HCT116 (cell line): ENCODE results near the gene SMDT1. TPM values are rescaled to one million over a fixed set of nuclear protein-coding genes. Genes with fewer than 3 reads are reported as not detected.

Experiments used
- ATAC-seq: fragments of 200-7000 bp; cut with Tn5 transposase; 2 replicates; pipeline ENCODE4 v1.9.1; 2020; ENCODE audit warnings: mild to moderate bottlenecking, moderate library complexity
- BruUV-seq: library from RNA; stranded (reverse); fragments of 400-500 nt; replicated peaks from 2 replicates; lab custom pipeline; 2021; lab: Mats Ljungman, UMichigan
- CTCF ChIA-PET: fragments of 300-600 bp; sonication (Branson Sonifier 250); formaldehyde crosslinking; loops from one replicate; lab custom pipeline; 2021; ENCODE audit warnings: antibody characterized with exemption; lab: Charles Lee
- POLR2A ChIA-PET: fragments of 300-600, 350-600 bp; sonication (Branson Sonifier 250); formaldehyde crosslinking; loops from one replicate; lab custom pipeline; 2021; ENCODE audit warnings: antibody characterized with exemption; lab: Charles Lee
- RAD21 ChIA-PET, 2 experiments: fragments of 300-600 bp; sonication (Branson Sonifier 250); formaldehyde crosslinking; loops; one replicate each; lab custom pipeline; 2023; ENCODE audit warnings: low total read pairs in 2 of 2; ENCODE audit not compliant: uncharacterized antibody in 2 of 2, unreplicated experiment in 2 of 2, low non-redundant PET in 1 of 2; lab: Charles Lee
- DNase-seq: peaks from one replicate; pipeline ENCODE4 v3.0.0-alpha.2; 2010; ENCODE audit warnings: low read depth, low spot score
- H2AFZ ChIP-seq: fragments of 200-600 bp; shearing (Covaris generic), sonication (generic); 2 replicates; pipeline ENCODE4 v1.6.1; 2017; ENCODE audit warnings: low read depth, mixed run types, mixed read lengths, antibody characterized with exemption, low read length; ENCODE audit not compliant: poor library complexity, severe bottlenecking
- H3K27ac ChIP-seq: 2 replicates; pipeline ENCODE4 v1.5.1; 2012; ENCODE audit warnings: low read depth, low read length
- H3K27me3 ChIP-seq: fragments of 200-600 bp; sonication (generic); 2 replicates; pipeline ENCODE4 v1.6.1; 2016; ENCODE audit warnings: mixed run types, low read length, mixed read lengths; ENCODE audit not compliant: insufficient read depth
- H3K36me3 ChIP-seq, 2 experiments: fragments of 200-500 bp in 1 of 2; fragments of 200-600 bp in 1 of 2; sonication (Bioruptor generic) in 1 of 2; sonication (generic) in 1 of 2; 2 replicates each; pipeline versions ENCODE4 v1.5.1 to v1.6.1; 2014 to 2016; ENCODE audit warnings: low read length in 2 of 2, inconsistent platforms in 1 of 2, mixed read lengths in 1 of 2, mixed run types in 1 of 2; ENCODE audit not compliant: insufficient read depth in 2 of 2, control insufficient read depth in 1 of 2
- H3K4me1 ChIP-seq, 2 experiments: fragments of 200-600 bp in 1 of 2; sonication (generic) in 1 of 2; 2 replicates each; pipeline versions ENCODE4 v1.5.1 to v1.6.1; 2012 to 2017; ENCODE audit warnings: low read length in 2 of 2, inconsistent platforms in 1 of 2, mild to moderate bottlenecking in 1 of 2, mixed read lengths in 1 of 2, mixed run types in 1 of 2, moderate library complexity in 1 of 2; ENCODE audit not compliant: insufficient read depth in 2 of 2, control insufficient read depth in 1 of 2
- H3K4me2 ChIP-seq: fragments of 200-600 bp; sonication (generic); 2 replicates; pipeline ENCODE4 v1.6.1; 2017; ENCODE audit warnings: mixed run types, low read length, mixed read lengths
- H3K4me3 ChIP-seq, 2 experiments: fragments of 200-600 bp in 1 of 2; sonication (generic) in 1 of 2; replicated peaks in 1 of 2; 2 replicates each; pipeline ENCODE4 v1.5.1; 2011 to 2016; ENCODE audit warnings: low read length in 2 of 2, control low read depth in 1 of 2, low read depth in 1 of 2, mild to moderate bottlenecking in 1 of 2, mixed read lengths in 1 of 2, mixed run types in 1 of 2
- H3K79me2 ChIP-seq: fragments of 200-600 bp; sonication (generic); 2 replicates; pipeline ENCODE4 v1.6.1; 2017; ENCODE audit warnings: mild to moderate bottlenecking, mixed run types, low read length, moderate library complexity, mixed read lengths; ENCODE audit not compliant: insufficient read depth
- H3K9ac ChIP-seq: fragments of 200-600 bp; sonication (generic); 2 replicates; pipeline ENCODE4 v1.6.1; 2016; ENCODE audit warnings: low read length, mixed read lengths
- H3K9me2 ChIP-seq: fragments of 200-600 bp; sonication (generic), shearing (Covaris generic); 2 replicates; pipeline ENCODE4 v1.6.1; 2017; ENCODE audit warnings: mixed run types, mild to moderate bottlenecking, moderate library complexity; ENCODE audit not compliant: insufficient read depth
- H3K9me3 ChIP-seq, 2 experiments: fragments of 200-500 bp in 1 of 2; fragments of 200-600 bp in 1 of 2; sonication (Bioruptor generic) in 1 of 2; sonication (generic) in 1 of 2; 2 replicates each; pipeline ENCODE4 v1.6.1; 2014 to 2017; ENCODE audit warnings: low read length in 2 of 2, mixed read lengths in 2 of 2, inconsistent platforms in 1 of 2, low read depth in 1 of 2, mild to moderate bottlenecking in 1 of 2, mixed run types in 1 of 2, moderate library complexity in 1 of 2; ENCODE audit not compliant: control insufficient read depth in 1 of 2, insufficient read depth in 1 of 2
- H4K20me1 ChIP-seq: fragments of 200-600 bp; sonication (generic), shearing (Covaris generic); 2 replicates; pipeline ENCODE4 v1.6.1; 2017; ENCODE audit warnings: mixed run types, mild to moderate bottlenecking, moderate library complexity; ENCODE audit not compliant: insufficient read depth
- CEBPB ChIP-seq: IDR thresholded peaks from 2 replicates; pipeline ENCODE4 v1.6.1; 2012; ENCODE audit warnings: low read depth
- CTCF ChIP-seq, 3 experiments: fragments of 200-600 bp in 1 of 3; sonication (generic) in 1 of 3; IDR thresholded peaks in 2 of 3; conservative IDR thresholded peaks in 1 of 3; 2 replicates each; pipeline ENCODE4 v1.5.1; 2012 to 2017; ENCODE audit warnings: low read depth in 2 of 3, low read length in 2 of 3, antibody characterized with exemption in 1 of 3, borderline replicate concordance in 1 of 3, control low read depth in 1 of 3, mild to moderate bottlenecking in 1 of 3, mixed read lengths in 1 of 3, mixed run types in 1 of 3, moderate library complexity in 1 of 3; ENCODE audit not compliant: insufficient read depth in 1 of 3
- ELF1 ChIP-seq: IDR thresholded peaks from 2 replicates; pipeline ENCODE4 v1.6.1; 2012; ENCODE audit warnings: low read depth, borderline replicate concordance
- FOSL1 ChIP-seq: IDR thresholded peaks from 2 replicates; pipeline ENCODE4 v1.6.1; 2012; ENCODE audit warnings: low read depth
- JUND ChIP-seq: IDR thresholded peaks from 2 replicates; pipeline ENCODE4 v1.6.1; 2012
- POLR2A ChIP-seq: IDR thresholded peaks from 2 replicates; pipeline ENCODE4 v1.7.0; 2011; ENCODE audit warnings: borderline replicate concordance; ENCODE audit not compliant: insufficient read depth, insufficient read length; ENCODE audit errors: extremely low read depth
- RAD21 ChIP-seq: IDR thresholded peaks from 2 replicates; pipeline ENCODE4 v1.6.1; 2012; ENCODE audit warnings: low read depth, mild to moderate bottlenecking
- SRF ChIP-seq: IDR thresholded peaks from 2 replicates; pipeline ENCODE4 v1.6.1; 2012; ENCODE audit warnings: low read depth
- intact Hi-C: fragments of 100-400 bp; cut with micrococcal nuclease; formaldehyde crosslinking; loops from 2 replicates; pipeline ENCODE4 v1.10.0; 2022
- total RNA-seq: library from RNA; stranded (reverse); gene quantifications from one replicate; pipeline ENCODE4 v1.2.1, GENCODE V29; 2021; ENCODE audit not compliant: unreplicated experiment

SMDT1 gene
- total RNA-seq, 1 experiment from 2014 or later = 51.9 TPM

- Histone ChIP-seq H3K4me2 (no peak overlapping the region), H3K9me3 (peaks cover 8 to 12% of the 10 kb centered on the region in 2 experiments; a peak in 2 of 4 replicates), H3K27me3 (no peaks in the 10 kb centered on the region), H3K36me3 (no peaks in the 10 kb centered on the region; a peak in 1 of 4 replicates), H2AFZ (no peak overlapping the region), H3K79me2 (no peaks in the 10 kb centered on the region), H3K9me2 (no peaks in the 10 kb centered on the region), H3K4me1 (no peaks in the 10 kb centered on the region), H3K4me3 (no peak overlapping the region), H4K20me1 (no peaks in the 10 kb centered on the region), H3K9ac (no peak overlapping the region), H3K27ac (no peak overlapping the region)
- CTCF ChIA-PET = interaction anchor here (1.1 kb wide), 1 partner anchor 10 kb away, joined by 3 read pairs; no protein-coding TSS in a partner anchor
- no peak for DNase-seq
- POLR2A ChIA-PET = interaction anchor here (2.0 kb wide), 1 partner anchor 21 kb away, joined by 7 read pairs; no protein-coding TSS in a partner anchor
- TF ChIP-seq RAD21 (peak; percentile 15; the same call in 1 of the 2 replicates), SRF (no peak), ELF1 (no peak), FOSL1 (no peak), POLR2A (no peak), CTCF (IDR thresholded peaks at IDR 0.05 in 2 of 3, conservative IDR thresholded peaks at IDR 0.05 in 1 of 3; ENCODE audit: borderline replicate concordance in 1 of 3, insufficient read depth in 1 of 3, low read depth in 2 of 3, low read length in 2 of 3) (0 out of 6 replicates have a peak, but pooled peaks of 1 of the 3 experiments have one; percentile 11), JUND (no peak), CEBPB (no peak)
- no peak for ATAC-seq
- intact Hi-C loops = loop anchor here (5.0 kb wide), 2 partner anchors 144 to 164 kb away; partner anchors contain the start of genes CENPM and SEPTIN3
- no TSS peak for BruUV-seq
- RAD21 ChIA-PET = no interaction called here
These were observed 32.3 kb downstream of the SMDT1 start for GRCh38 chr22:42111798-42112197.
